ENCODE data around the gene BAD.
"Not testable (repeated sequence)": the region's sequence is repeated elsewhere in the genome, so short reads cannot be mapped to it uniquely, and the experiment has no call there.

BAD gene

GRCh38 chr11:64324692-64325469 lies 40.4 kb upstream of the BAD start:
- WGBS (ENCODE audit: insufficient coverage): 95% methylated on average over 5 of the region's 11 CpGs
- H3K36me3 ChIP-seq (ENCODE audit: control insufficient read depth in 4 of 4, insufficient read depth in 4 of 4, low read length in 3 of 4): peaks cover 5 to 22% (median 16%) of the 10 kb centered on the region in 4 experiments
- no peak for DNase-seq
- H3K4me1 ChIP-seq (ENCODE audit: control extremely low read depth in 1 of 4, control insufficient read depth in 4 of 4, insufficient read depth in 4 of 4, low read length in 3 of 4): peaks cover 0 to 13% (median 0%) of the 10 kb centered on the region in 4 experiments
- POLR2A ChIA-PET: no interaction called here
- H3K9me3 ChIP-seq (ENCODE audit: control extremely low read depth in 1 of 5, control insufficient read depth in 4 of 5, insufficient read depth in 2 of 5, low read depth in 1 of 5, low read length in 4 of 5): no peaks in the 10 kb centered on the region
- H3K27me3 ChIP-seq (replicated peaks in 2 of 5; ENCODE audit: control insufficient read depth in 4 of 5, insufficient read depth in 5 of 5, low read length in 4 of 5): no peaks in the 10 kb centered on the region
- H3K27ac ChIP-seq (ENCODE audit: insufficient read depth in 1 of 2, low read depth in 1 of 2, low read length in 2 of 2, poor library complexity in 1 of 2, severe bottlenecking in 2 of 2): no peak overlapping the region
- CTCF ChIA-PET: interaction anchor here (1.0 to 4.8 kb wide), 4 partner anchors 10 to 48 kb away, joined by 3 to 23 read pairs (median 4); no protein-coding TSS in a partner anchor
- no peak overlapping the region for H3K4me3 ChIP-seq (ENCODE audit: control insufficient read depth in 1 of 7, extremely low read depth in 1 of 7, insufficient read depth in 4 of 7, low read depth in 2 of 7, low read length in 6 of 7)

GRCh38 chr11:64323984-64324383 lies 39.5 kb upstream of the BAD start:
- H3K9me3 ChIP-seq (ENCODE audit: control extremely low read depth in 1 of 5, control insufficient read depth in 4 of 5, insufficient read depth in 2 of 5, low read depth in 1 of 5, low read length in 4 of 5); DNase-seq; POLR2A ChIA-PET; H3K4me3 ChIP-seq (ENCODE audit: control insufficient read depth in 1 of 7, extremely low read depth in 1 of 7, insufficient read depth in 4 of 7, low read depth in 2 of 7, low read length in 6 of 7); H3K27ac ChIP-seq (ENCODE audit: insufficient read depth in 1 of 2, low read depth in 1 of 2, low read length in 2 of 2, poor library complexity in 1 of 2, severe bottlenecking in 2 of 2); H3K27me3 ChIP-seq (replicated peaks in 2 of 5; ENCODE audit: control insufficient read depth in 4 of 5, insufficient read depth in 5 of 5, low read length in 4 of 5): not testable (repeated sequence)
- 100% methylated on average over 4 of the region's 4 CpGs for WGBS (ENCODE audit: insufficient coverage)
- Histone ChIP-seq H3K36me3 (ENCODE audit: control insufficient read depth in 4 of 4, insufficient read depth in 4 of 4, low read length in 3 of 4) (peaks cover 5 to 22% (median 16%) of the 10 kb centered on the region in 4 experiments), H3K4me1 (ENCODE audit: control extremely low read depth in 1 of 4, control insufficient read depth in 4 of 4, insufficient read depth in 4 of 4, low read length in 3 of 4) (peaks cover 0 to 19% (median 7%) of the 10 kb centered on the region in 4 experiments)
- CTCF ChIA-PET: interaction anchor here (1.0 to 4.8 kb wide), 7 partner anchors 8 to 325 kb away, joined by 3 to 23 read pairs (median 4); no protein-coding TSS in a partner anchor

GRCh38 chr11:64323373-64323772 lies 38.9 kb upstream of the BAD start:
- DNase-seq: no peak
- Histone ChIP-seq H3K27ac (ENCODE audit: insufficient read depth in 1 of 2, low read depth in 1 of 2, low read length in 2 of 2, poor library complexity in 1 of 2, severe bottlenecking in 2 of 2) (no peak overlapping the region), H3K36me3 (ENCODE audit: control insufficient read depth in 4 of 4, insufficient read depth in 4 of 4, low read length in 3 of 4) (peaks cover 5 to 22% (median 16%) of the 10 kb centered on the region in 4 experiments), H3K4me3 (ENCODE audit: control insufficient read depth in 1 of 7, extremely low read depth in 1 of 7, insufficient read depth in 4 of 7, low read depth in 2 of 7, low read length in 6 of 7) (no peak overlapping the region), H3K27me3 (replicated peaks in 2 of 5; ENCODE audit: control insufficient read depth in 4 of 5, insufficient read depth in 5 of 5, low read length in 4 of 5) (no peaks in the 10 kb centered on the region), H3K4me1 (ENCODE audit: control extremely low read depth in 1 of 4, control insufficient read depth in 4 of 4, insufficient read depth in 4 of 4, low read length in 3 of 4) (peaks cover 0 to 22% (median 12%) of the 10 kb centered on the region in 4 experiments), H3K9me3 (ENCODE audit: control extremely low read depth in 1 of 5, control insufficient read depth in 4 of 5, insufficient read depth in 2 of 5, low read depth in 1 of 5, low read length in 4 of 5) (no peaks in the 10 kb centered on the region)
- ChIA-PET CTCF (interaction anchor here (1.0 to 4.8 kb wide), 6 partner anchors 9 to 326 kb away, joined by 3 to 23 read pairs (median 4); no protein-coding TSS in a partner anchor), POLR2A (no interaction called here)
- 72% methylated on average over 3 of the region's 5 CpGs for WGBS (ENCODE audit: insufficient coverage)

- peaks cover 5 to 22% (median 16%) of the 10 kb centered on the region in 4 experiments for H3K36me3 ChIP-seq (ENCODE audit: control insufficient read depth in 4 of 4, insufficient read depth in 4 of 4, low read length in 3 of 4)
- no peak overlapping the region for H3K27ac ChIP-seq (ENCODE audit: insufficient read depth in 1 of 2, low read depth in 1 of 2, low read length in 2 of 2, poor library complexity in 1 of 2, severe bottlenecking in 2 of 2)
- H3K27me3 ChIP-seq (replicated peaks in 2 of 5; ENCODE audit: control insufficient read depth in 4 of 5, insufficient read depth in 5 of 5, low read length in 4 of 5): no peaks in the 10 kb centered on the region
- no peak for DNase-seq
- ChIA-PET POLR2A (no interaction called here), CTCF (interaction anchor here (1.0 to 4.8 kb wide), 4 partner anchors 9 to 326 kb away, joined by 3 to 23 read pairs (median 12); no protein-coding TSS in a partner anchor)
- H3K4me3 ChIP-seq (ENCODE audit: control insufficient read depth in 1 of 7, extremely low read depth in 1 of 7, insufficient read depth in 4 of 7, low read depth in 2 of 7, low read length in 6 of 7): no peak overlapping the region
- H3K4me1 ChIP-seq (ENCODE audit: control extremely low read depth in 1 of 4, control insufficient read depth in 4 of 4, insufficient read depth in 4 of 4, low read length in 3 of 4): peaks cover 0 to 22% (median 13%) of the 10 kb centered on the region in 4 experiments
- 100% methylated on average over 4 of the region's 7 CpGs for WGBS (ENCODE audit: insufficient coverage)
- no peaks in the 10 kb centered on the region for H3K9me3 ChIP-seq (ENCODE audit: control extremely low read depth in 1 of 5, control insufficient read depth in 4 of 5, insufficient read depth in 2 of 5, low read depth in 1 of 5, low read length in 4 of 5)
Observed at GRCh38 chr11:64322925-64323260, 38.4 kb upstream of the BAD start.

- 100% methylated on average over 4 of the region's 5 CpGs for WGBS (ENCODE audit: insufficient coverage)
- Histone ChIP-seq H3K4me3 (ENCODE audit: control insufficient read depth in 1 of 7, extremely low read depth in 1 of 7, insufficient read depth in 4 of 7, low read depth in 2 of 7, low read length in 6 of 7) (no peak overlapping the region), H3K4me1 (ENCODE audit: control extremely low read depth in 1 of 4, control insufficient read depth in 4 of 4, insufficient read depth in 4 of 4, low read length in 3 of 4) (peaks cover 0 to 29% (median 22%) of the 10 kb centered on the region in 4 experiments), H3K27ac (ENCODE audit: insufficient read depth in 1 of 2, low read depth in 1 of 2, low read length in 2 of 2, poor library complexity in 1 of 2, severe bottlenecking in 2 of 2) (no peak overlapping the region), H3K27me3 (replicated peaks in 2 of 5; ENCODE audit: control insufficient read depth in 4 of 5, insufficient read depth in 5 of 5, low read length in 4 of 5) (no peaks in the 10 kb centered on the region), H3K36me3 (ENCODE audit: control insufficient read depth in 4 of 4, insufficient read depth in 4 of 4, low read length in 3 of 4) (peaks cover 5 to 22% (median 16%) of the 10 kb centered on the region in 4 experiments), H3K9me3 (ENCODE audit: control extremely low read depth in 1 of 5, control insufficient read depth in 4 of 5, insufficient read depth in 2 of 5, low read depth in 1 of 5, low read length in 4 of 5) (no peaks in the 10 kb centered on the region)
- POLR2A ChIA-PET: no interaction called here
- no peak for DNase-seq
- CTCF ChIA-PET: no interaction called here
Observed at GRCh38 chr11:64321533-64321932, 37.1 kb upstream of the BAD start.

- 95% methylated on average over 5 of the region's 5 CpGs for WGBS (ENCODE audit: insufficient coverage)
- CTCF ChIA-PET: interaction anchor here (8.7 kb wide), 1 partner anchor 11 kb away, joined by 133 read pairs; no protein-coding TSS in a partner anchor
- peaks cover 5 to 24% (median 16%) of the 10 kb centered on the region in 4 experiments for H3K36me3 ChIP-seq (ENCODE audit: control insufficient read depth in 4 of 4, insufficient read depth in 4 of 4, low read length in 3 of 4)
- POLR2A ChIA-PET: no interaction called here
- no peaks in the 10 kb centered on the region for H3K9me3 ChIP-seq (ENCODE audit: control extremely low read depth in 1 of 5, control insufficient read depth in 4 of 5, insufficient read depth in 2 of 5, low read depth in 1 of 5, low read length in 4 of 5)
- no peak for DNase-seq
- H3K4me1 ChIP-seq (ENCODE audit: control extremely low read depth in 1 of 4, control insufficient read depth in 4 of 4, insufficient read depth in 4 of 4, low read length in 3 of 4): peaks cover 0 to 34% (median 26%) of the 10 kb centered on the region in 4 experiments
- no peak overlapping the region for H3K27ac ChIP-seq (ENCODE audit: insufficient read depth in 1 of 2, low read depth in 1 of 2, low read length in 2 of 2, poor library complexity in 1 of 2, severe bottlenecking in 2 of 2)
- no peak overlapping the region for H3K4me3 ChIP-seq (ENCODE audit: control insufficient read depth in 1 of 7, extremely low read depth in 1 of 7, insufficient read depth in 4 of 7, low read depth in 2 of 7, low read length in 6 of 7)
- no peaks in the 10 kb centered on the region for H3K27me3 ChIP-seq (replicated peaks in 2 of 5; ENCODE audit: control insufficient read depth in 4 of 5, insufficient read depth in 5 of 5, low read length in 4 of 5)
Observed at GRCh38 chr11:64321026-64321425, 36.6 kb upstream of the BAD start.

- POLR2A ChIA-PET: no interaction called here
- H3K9me3 ChIP-seq (ENCODE audit: control extremely low read depth in 1 of 5, control insufficient read depth in 4 of 5, insufficient read depth in 2 of 5, low read depth in 1 of 5, low read length in 4 of 5): no peaks in the 10 kb centered on the region
- H3K4me1 ChIP-seq (ENCODE audit: control extremely low read depth in 1 of 4, control insufficient read depth in 4 of 4, insufficient read depth in 4 of 4, low read length in 3 of 4): peaks cover 0 to 39% (median 27%) of the 10 kb centered on the region in 4 experiments
- 98% methylated on average over 7 of the region's 7 CpGs for WGBS (ENCODE audit: insufficient coverage)
- DNase-seq: no peak
- H3K36me3 ChIP-seq (ENCODE audit: control insufficient read depth in 4 of 4, insufficient read depth in 4 of 4, low read length in 3 of 4): peaks cover 5 to 29% (median 18%) of the 10 kb centered on the region in 4 experiments
- H3K4me3 ChIP-seq (ENCODE audit: control insufficient read depth in 1 of 7, extremely low read depth in 1 of 7, insufficient read depth in 4 of 7, low read depth in 2 of 7, low read length in 6 of 7): no peak overlapping the region
- no peak overlapping the region for H3K27ac ChIP-seq (ENCODE audit: insufficient read depth in 1 of 2, low read depth in 1 of 2, low read length in 2 of 2, poor library complexity in 1 of 2, severe bottlenecking in 2 of 2)
- CTCF ChIA-PET: interaction anchor here (8.7 kb wide), 1 partner anchor 12 kb away, joined by 133 read pairs; no protein-coding TSS in a partner anchor
- H3K27me3 ChIP-seq (replicated peaks in 2 of 5; ENCODE audit: control insufficient read depth in 4 of 5, insufficient read depth in 5 of 5, low read length in 4 of 5): no peaks in the 10 kb centered on the region
Observed at GRCh38 chr11:64320556-64320955, 36.1 kb upstream of the BAD start.

All from common myeloid progenitor, CD34-positive (primary cell).